ENCODE data around the gene PAPPA.

PAPPA gene

GRCh38 chr9:116379821-116380220 is 226.2 kb downstream of the PAPPA start:
- no peak overlapping the region for H3K4me3 ChIP-seq (ENCODE audit: low read depth, low read length)
- H2AFZ ChIP-seq: no peak overlapping the region
- no peaks in the 10 kb centered on the region for H3K36me3 ChIP-seq (ENCODE audit: control insufficient read depth, insufficient read depth, low read length)
- no peaks in the 10 kb centered on the region for H3K27me3 ChIP-seq (ENCODE audit: control insufficient read depth, insufficient read depth, low read length)
- no peaks in the 10 kb centered on the region for H3K4me1 ChIP-seq
- TF ChIP-seq CTCF (IDR thresholded peaks at IDR 0.05): no peak
- H3K9ac ChIP-seq: no peak overlapping the region
- H3K27ac ChIP-seq: no peak overlapping the region
- no peaks in the 10 kb centered on the region for H3K9me3 ChIP-seq (ENCODE audit: control insufficient read depth, low read length)
- H3K4me2 ChIP-seq (ENCODE audit: low read length): no peak overlapping the region
- no peaks in the 10 kb centered on the region for H3K79me2 ChIP-seq

GRCh38 chr9:116380496-116380995 is 227.0 kb downstream of the PAPPA start:
- Histone ChIP-seq H3K27ac (no peak overlapping the region), H2AFZ (no peak overlapping the region), H3K36me3 (ENCODE audit: control insufficient read depth, insufficient read depth, low read length) (no peaks in the 10 kb centered on the region), H3K9me3 (ENCODE audit: control insufficient read depth, low read length) (no peaks in the 10 kb centered on the region), H3K27me3 (ENCODE audit: control insufficient read depth, insufficient read depth, low read length) (no peaks in the 10 kb centered on the region), H3K4me2 (ENCODE audit: low read length) (no peak overlapping the region), H3K4me3 (ENCODE audit: low read depth, low read length) (no peak overlapping the region), H3K4me1 (no peaks in the 10 kb centered on the region), H3K79me2 (no peaks in the 10 kb centered on the region), H3K9ac (no peak overlapping the region)
- no peak for TF ChIP-seq CTCF (IDR thresholded peaks at IDR 0.05)

GRCh38 chr9:116381350-116381749 is 227.8 kb downstream of the PAPPA start:
- Histone ChIP-seq H3K4me1 (no peaks in the 10 kb centered on the region), H2AFZ (no peak overlapping the region), H3K27ac (no peak overlapping the region), H3K9me3 (ENCODE audit: control insufficient read depth, low read length) (no peaks in the 10 kb centered on the region), H3K27me3 (ENCODE audit: control insufficient read depth, insufficient read depth, low read length) (no peaks in the 10 kb centered on the region), H3K9ac (no peak overlapping the region), H3K4me2 (ENCODE audit: low read length) (no peak overlapping the region), H3K4me3 (ENCODE audit: low read depth, low read length) (no peak overlapping the region), H3K36me3 (ENCODE audit: control insufficient read depth, insufficient read depth, low read length) (no peaks in the 10 kb centered on the region), H3K79me2 (no peaks in the 10 kb centered on the region)
- no peak for TF ChIP-seq CTCF (IDR thresholded peaks at IDR 0.05)

- Histone ChIP-seq H3K4me1 (no peaks in the 10 kb centered on the region), H3K9me3 (ENCODE audit: control insufficient read depth, low read length) (no peaks in the 10 kb centered on the region), H3K27me3 (ENCODE audit: control insufficient read depth, insufficient read depth, low read length) (no peaks in the 10 kb centered on the region), H3K4me3 (ENCODE audit: low read depth, low read length) (no peak overlapping the region), H3K27ac (no peak overlapping the region), H3K4me2 (ENCODE audit: low read length) (no peak overlapping the region), H2AFZ (no peak overlapping the region), H3K9ac (no peak overlapping the region), H3K79me2 (no peaks in the 10 kb centered on the region), H3K36me3 (ENCODE audit: control insufficient read depth, insufficient read depth, low read length) (no peaks in the 10 kb centered on the region)
- TF ChIP-seq CTCF (IDR thresholded peaks at IDR 0.05): no peak
Measured at GRCh38 chr9:116382053-116382452, 228.5 kb downstream of the PAPPA start.

GRCh38 chr9:116383133-116383532 is 229.5 kb downstream of the PAPPA start:
- Histone ChIP-seq H3K9ac (no peak overlapping the region), H3K27me3 (ENCODE audit: control insufficient read depth, insufficient read depth, low read length) (no peaks in the 10 kb centered on the region), H3K4me3 (ENCODE audit: low read depth, low read length) (no peak overlapping the region), H3K4me1 (no peaks in the 10 kb centered on the region), H3K4me2 (ENCODE audit: low read length) (no peak overlapping the region), H3K36me3 (ENCODE audit: control insufficient read depth, insufficient read depth, low read length) (no peaks in the 10 kb centered on the region), H2AFZ (no peak overlapping the region), H3K79me2 (no peaks in the 10 kb centered on the region), H3K27ac (no peak overlapping the region), H3K9me3 (ENCODE audit: control insufficient read depth, low read length) (no peaks in the 10 kb centered on the region)
- TF ChIP-seq CTCF (IDR thresholded peaks at IDR 0.05): no peak

Data from parathyroid adenoma (tissue), 2 donors.